ENCODE measurements around the gene KRT3. TPM values are rescaled to one million over a fixed set of nuclear protein-coding genes. Genes with fewer than 3 reads are reported as not detected.

The KRT3 gene
- total and polyA plus RNA-seq, 9 of the 15 experiments (the other 6 are each of a cell fraction or from before 2014, with no cell fraction given): not detected

- TF ChIP-seq STAT6 (CRISPR knock-in tag; IDR thresholded peaks at IDR 0.05) (no peak), ARID3B (CRISPR knock-in tag; IDR thresholded peaks at IDR 0.05; ENCODE audit: borderline replicate concordance) (no peak), CGGBP1 (CRISPR knock-in tag; IDR thresholded peaks at IDR 0.05) (no peak), PKNOX1 (IDR thresholded peaks at IDR 0.05) (no peak), CEBPG (CRISPR knock-in tag; IDR thresholded peaks at IDR 0.05) (no peak), CEBPG (tag; conservative IDR thresholded peaks at IDR 0.05 in 1 of 2, IDR thresholded peaks at IDR 0.05 in 1 of 2) (no peak)
Measured at GRCh38 chr12:52813885-52814709, 18.2 kb upstream of the KRT3 start, which contains the start of gene KRT4 (continued).
